Kidney (tissue), 14 donors: ENCODE results near the gene CYP1A1. TPM values are rescaled to one million over a fixed set of nuclear protein-coding genes. Genes with fewer than 3 reads are reported as not detected.

ENCODE experiments used
- DNase-seq, 5 donors: peaks; one replicate each; pipeline ENCODE4 v3.0.0-alpha.2; 2013 to 2020
- FAIRE-seq: peaks from 2 replicates; lab custom pipeline; 2012; peaks lifted over from hg19 to GRCh38; lab: Jason Lieb, UNC
- H3K27ac ChIP-seq, 2 donors: one replicate each; pipeline ENCODE4 v1.7.0; 2013; ENCODE audit warnings: low read depth in 2 of 2, low read length in 2 of 2, inconsistent platforms in 1 of 2
- H3K27me3 ChIP-seq: one replicate; pipeline ENCODE4 v1.7.1; 2013; ENCODE audit warnings: low read length, inconsistent platforms; ENCODE audit not compliant: control insufficient read depth, insufficient read depth
- H3K36me3 ChIP-seq, 3 donors: one replicate each; pipeline versions ENCODE4 v1.7.0 to v1.7.1; 2013; ENCODE audit warnings: low read length in 3 of 3, control low read depth in 1 of 3, inconsistent platforms in 1 of 3; ENCODE audit not compliant: insufficient read depth in 3 of 3, control insufficient read depth in 2 of 3
- H3K4me1 ChIP-seq, 3 donors: one replicate each; pipeline versions ENCODE4 v1.7.0 to v1.7.1; 2013; ENCODE audit warnings: low read length in 3 of 3, inconsistent platforms in 1 of 3, low read depth in 1 of 3; ENCODE audit not compliant: control insufficient read depth in 2 of 3, insufficient read depth in 2 of 3
- H3K4me3 ChIP-seq, 3 donors: one replicate each; pipeline versions ENCODE4 v1.7.0 to v1.8.1; 2013; ENCODE audit warnings: low read length in 3 of 3, control low read depth in 1 of 3, inconsistent platforms in 1 of 3
- H3K9ac ChIP-seq, 3 donors: one replicate each; pipeline versions ENCODE4 v1.7.0 to v1.7.1; 2013; ENCODE audit warnings: low read length in 3 of 3, control low read depth in 1 of 3, inconsistent platforms in 1 of 3
- H3K9me3 ChIP-seq, 3 donors: one replicate each; pipeline versions ENCODE4 v1.7.0 to v1.7.1; 2013; ENCODE audit warnings: low read length in 3 of 3, control low read depth in 1 of 3, inconsistent platforms in 1 of 3; ENCODE audit not compliant: control insufficient read depth in 2 of 3, insufficient read depth in 1 of 3
- CTCF ChIP-seq: IDR thresholded peaks from 3 replicates; pipeline ENCODE4 v1.5.1; 2012; ENCODE audit warnings: mild to moderate bottlenecking, moderate library complexity, borderline replicate concordance; ENCODE audit not compliant: insufficient read depth; ENCODE audit errors: extremely low read depth
- intact Hi-C: fragments of 100-400 bp; cut with DNase I; formaldehyde crosslinking; loops from one replicate; pipeline ENCODE4 v1.11.1; 2022
- polyA plus RNA-seq: library from polyadenylated mRNA; stranded (reverse); fragments of 350-450 nt; fragmentation: Illumina TruSeq; extraction: RNeasy Lipid Tissue Mini Kit (QIAGEN cat#74804); gene quantifications from one replicate; pipeline ENCODE4 v1.2.3, GENCODE V29; 2014; ENCODE audit warnings: low read depth, low replicate concordance; ENCODE audit not compliant: insufficient read depth
- total RNA-seq: library from RNA; stranded (reverse); fragmentation: NEBNext Ultra II Directional; extraction: Animal tissue kit (Norgen Biotek cat#: 25700); gene quantifications from one replicate; pipeline ENCODE4 v1.2.1, GENCODE V29; 2021
- donor health status: control.
- donor health status: control.
- donor health status: control.
- donor health status: control.
- donor health status: control.
- donor health status: DM: yes; HTN: yes; CAD: no.
- donor health status: Normal renal cell carcinoma (clear cell type).

CYP1A1 gene
- total and polyA plus RNA-seq, 2 donors from 2014 or later = 0.13 to 0.26 TPM

- Histone ChIP-seq H3K27ac (no peak overlapping the region), H3K9ac (no peak overlapping the region), H3K27me3 (no peaks in the 10 kb centered on the region), H3K9me3 (no peaks in the 10 kb centered on the region), H3K36me3 (no peaks in the 10 kb centered on the region), H3K4me3 (no peak overlapping the region), H3K4me1 (no peaks in the 10 kb centered on the region)
- no peak for TF ChIP-seq CTCF
- DNase-seq (no peak), FAIRE-seq (no peak)
- intact Hi-C loops = no loop called here
These were observed 27.2 kb upstream of the CYP1A1 start for GRCh38 chr15:74752531-74752930.

- Histone ChIP-seq H3K9ac (no peak overlapping the region), H3K4me3 (no peak overlapping the region), H3K36me3 (no peaks in the 10 kb centered on the region), H3K27me3 (no peaks in the 10 kb centered on the region), H3K9me3 (no peaks in the 10 kb centered on the region), H3K4me1 (no peaks in the 10 kb centered on the region), H3K27ac (no peak overlapping the region)
- intact Hi-C loops = no loop called here
- no peak for FAIRE-seq
- peak in 1 of 5 donors; percentile 53 for DNase-seq
- no peak for TF ChIP-seq CTCF
These were observed 26.7 kb upstream of the CYP1A1 start for GRCh38 chr15:74752011-74752410.

GRCh38 chr15:74750751-74751150, 25.4 kb upstream of the CYP1A1 start:
- H3K27ac ChIP-seq = no peak overlapping the region
- H3K9ac ChIP-seq = no peak overlapping the region
- FAIRE-seq = no peak
- TF ChIP-seq CTCF = no peak
- intact Hi-C loops = no loop called here
- H3K27me3 ChIP-seq = no peaks in the 10 kb centered on the region
- H3K36me3 ChIP-seq = no peaks in the 10 kb centered on the region
- H3K4me3 ChIP-seq = no peak overlapping the region
- no peaks in the 10 kb centered on the region for H3K9me3 ChIP-seq
- peak in 3 of 5 donors; percentile 58 to 84 (median 81) for DNase-seq
- no peaks in the 10 kb centered on the region for H3K4me1 ChIP-seq

GRCh38 chr15:74749832-74750231, 24.5 kb upstream of the CYP1A1 start:
- no peak overlapping the region for H3K27ac ChIP-seq
- no peak for FAIRE-seq
- no peaks in the 10 kb centered on the region for H3K9me3 ChIP-seq
- intact Hi-C loops = no loop called here
- no peak overlapping the region for H3K9ac ChIP-seq
- no peak overlapping the region for H3K4me3 ChIP-seq
- H3K27me3 ChIP-seq = no peaks in the 10 kb centered on the region
- no peak for TF ChIP-seq CTCF
- no peaks in the 10 kb centered on the region for H3K36me3 ChIP-seq
- no peak for DNase-seq
- no peaks in the 10 kb centered on the region for H3K4me1 ChIP-seq
